Stimulated activated CD8-positive, alpha-beta memory T cell treated with anti-CD3 and anti-CD28 coated beads, Interleukin-4, amount 100 ng/mL, for 48 hours (primary cell): ENCODE results near the gene SMTNL2.

Experiments
- DNase-seq: peaks from one replicate; pipeline ENCODE4 v3.0.0-alpha.2; 2020

Gene SMTNL2

DNA sequence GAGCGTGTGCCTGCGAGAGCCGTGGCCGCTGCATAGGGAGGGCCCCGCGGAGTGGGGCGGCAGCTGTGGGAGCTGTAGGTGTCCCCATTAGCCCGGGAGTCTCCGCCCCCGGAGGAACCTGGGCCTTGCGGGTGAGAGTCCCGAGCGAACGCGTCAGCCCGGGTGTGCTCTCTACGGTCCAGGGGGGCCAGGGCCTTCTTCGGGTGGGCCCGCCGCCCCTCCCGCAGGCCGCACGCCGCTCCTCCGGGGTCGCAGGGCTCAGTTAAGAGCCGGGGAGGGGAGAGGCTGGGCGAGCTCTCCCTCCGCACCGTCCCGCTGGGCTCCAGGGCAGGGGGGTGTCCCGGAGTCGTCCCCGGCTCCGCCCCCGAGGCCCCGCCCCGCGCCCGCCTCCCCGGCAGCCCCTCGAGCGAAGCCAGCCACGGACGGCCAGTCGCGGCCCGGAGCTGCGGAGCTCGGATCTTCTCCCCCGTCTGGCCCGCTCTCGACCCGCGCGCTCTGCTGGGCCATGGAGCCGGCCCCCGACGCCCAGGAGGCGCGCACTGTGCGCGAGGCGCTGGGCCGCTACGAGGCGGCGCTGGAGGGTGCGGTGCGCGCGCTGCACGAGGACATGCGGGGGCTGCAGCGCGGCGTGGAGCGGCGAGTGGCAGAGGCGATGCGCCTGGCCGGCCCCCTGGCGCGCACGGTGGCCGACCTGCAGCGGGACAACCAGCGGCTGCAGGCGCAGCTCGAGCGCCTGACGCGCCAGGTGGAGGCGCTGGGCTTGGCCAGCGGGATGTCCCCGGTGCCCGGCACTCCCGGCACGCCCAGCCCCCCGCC, at the start of gene SMTNL2:
Gene SMTNL2, plus strand, starts transcription at position 429 of the 816 bp plus-strand sequence. Its CDS starts 77 bp downstream, at position 506.
- peak; percentile 40 for DNase-seq

DNA sequence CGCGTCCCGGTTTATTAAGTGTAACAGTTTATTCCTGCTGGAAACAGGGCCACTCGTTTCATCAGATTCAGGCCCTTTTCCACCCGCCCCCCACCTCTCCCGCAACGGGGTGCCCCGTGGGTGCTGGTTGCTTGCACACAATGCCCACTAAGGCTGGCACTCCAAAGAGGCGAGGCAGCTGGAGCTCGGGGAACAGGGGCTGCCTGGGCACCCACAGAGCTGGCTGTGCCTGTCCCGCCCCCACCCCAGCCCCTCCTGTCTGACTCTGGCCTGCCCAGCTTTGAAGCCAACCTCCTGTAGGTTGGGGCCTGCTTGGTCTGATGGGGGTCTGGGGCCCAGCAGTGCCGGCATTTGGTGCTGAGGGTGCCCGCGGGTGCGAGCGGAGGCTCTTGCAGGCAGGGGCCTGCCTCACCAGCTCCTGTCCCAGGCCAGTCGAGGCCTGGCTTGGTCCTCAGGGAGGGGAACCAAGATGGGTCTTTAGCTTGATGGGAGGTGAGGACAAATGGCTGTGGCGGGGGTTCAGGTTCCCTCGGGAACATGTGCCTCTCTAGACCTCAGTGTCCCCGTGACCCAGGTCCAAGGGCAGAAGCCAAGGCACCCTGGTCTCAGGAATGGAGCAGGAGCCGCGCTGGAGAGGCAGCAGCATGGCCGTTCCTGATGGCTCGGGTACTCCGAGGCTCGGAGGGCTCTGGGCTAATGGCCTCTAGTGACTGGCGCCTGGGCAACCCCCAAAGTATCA, 49.2 kb upstream of the SMTNL2 start:
- peak; percentile 36 for DNase-seq

DNA sequence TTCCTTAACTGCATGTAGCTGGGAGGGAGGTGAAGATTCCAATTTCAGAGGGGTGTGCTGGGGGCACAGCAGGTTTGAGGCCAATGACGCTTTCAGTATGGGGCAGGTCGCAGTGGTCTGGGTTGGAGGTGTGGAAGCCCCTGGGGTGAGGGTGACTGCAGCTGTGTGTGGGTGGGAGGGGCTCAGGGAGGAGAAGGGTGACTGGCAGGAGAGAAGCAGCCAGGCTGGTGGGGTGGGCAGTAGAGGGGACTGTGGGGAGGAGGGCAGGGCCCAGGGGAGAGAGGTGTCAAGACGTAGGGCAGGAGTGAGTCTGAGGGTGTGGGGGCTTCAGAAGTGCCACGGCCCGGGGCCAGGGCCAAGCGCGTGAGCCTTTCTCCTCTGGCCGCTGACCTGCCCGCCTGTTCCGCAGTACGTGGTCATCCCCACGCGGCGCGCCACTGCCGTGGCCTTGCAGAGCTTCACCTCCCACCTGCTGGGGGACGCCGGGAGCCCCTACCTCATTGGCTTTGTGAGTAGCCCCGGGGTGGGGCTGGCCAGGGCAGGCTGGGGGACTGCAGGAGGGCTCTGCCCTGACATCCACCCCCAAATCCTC, 48.6 kb upstream of the SMTNL2 start:
- DNase-seq, result no peak

DNA sequence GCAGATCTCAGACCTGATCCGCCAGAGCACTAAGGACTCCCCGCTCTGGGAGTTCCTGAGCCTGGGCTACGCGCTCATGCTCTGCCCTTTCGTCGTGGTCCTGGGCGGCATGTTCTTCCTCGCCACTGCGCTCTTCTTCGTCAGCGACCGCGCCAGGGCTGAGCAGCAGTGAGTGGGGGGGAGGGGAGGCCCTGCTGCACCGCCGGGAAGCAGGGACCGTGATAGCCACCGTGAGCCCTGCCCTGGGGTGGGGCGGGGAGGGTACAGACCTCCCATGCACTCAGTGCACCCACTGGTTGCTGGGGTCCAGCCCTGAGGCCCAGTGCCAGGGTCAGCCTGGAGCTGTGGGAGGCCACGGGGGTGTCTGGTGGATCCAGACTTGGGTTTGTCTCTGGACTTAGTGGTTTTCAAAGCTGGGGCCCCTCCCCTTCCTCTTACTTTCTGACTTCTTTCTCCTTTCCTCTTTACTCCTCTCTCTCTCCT, 48.0 kb upstream of the SMTNL2 start:
- no peak for DNase-seq

DNA sequence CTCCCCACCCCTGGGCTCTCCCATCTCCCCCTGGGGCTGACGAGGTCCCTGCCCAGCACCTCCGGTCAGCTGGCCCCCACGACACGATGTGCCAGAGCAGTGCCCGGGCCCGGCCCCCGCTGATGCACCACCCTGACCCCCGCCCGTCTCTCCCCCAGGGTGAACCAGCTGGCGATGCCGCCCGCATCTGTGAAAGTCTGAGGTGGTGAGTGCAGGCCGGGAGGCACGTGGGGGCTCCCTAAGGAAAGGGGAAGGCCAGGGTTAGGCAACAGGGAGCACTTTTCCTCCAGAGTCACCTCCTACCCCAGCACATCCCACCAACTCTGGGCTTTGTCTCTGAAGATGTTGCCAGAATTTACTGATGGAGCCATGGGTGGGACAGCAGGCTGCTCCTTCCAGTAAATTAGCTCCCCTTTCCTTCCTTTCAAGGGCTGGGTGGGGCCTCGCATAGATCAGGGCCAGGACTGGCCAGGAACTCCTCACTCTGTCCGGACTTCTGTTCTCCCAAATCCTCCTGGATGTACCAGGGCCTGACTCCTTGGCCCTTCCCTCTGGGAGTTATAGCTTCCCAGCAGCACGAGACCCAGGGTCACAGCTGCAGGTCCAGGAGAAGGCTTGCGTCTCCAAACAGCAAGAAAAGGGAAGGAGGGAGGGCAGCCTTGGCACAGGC, 47.5 kb upstream of the SMTNL2 start:
- no peak for DNase-seq

DNA sequence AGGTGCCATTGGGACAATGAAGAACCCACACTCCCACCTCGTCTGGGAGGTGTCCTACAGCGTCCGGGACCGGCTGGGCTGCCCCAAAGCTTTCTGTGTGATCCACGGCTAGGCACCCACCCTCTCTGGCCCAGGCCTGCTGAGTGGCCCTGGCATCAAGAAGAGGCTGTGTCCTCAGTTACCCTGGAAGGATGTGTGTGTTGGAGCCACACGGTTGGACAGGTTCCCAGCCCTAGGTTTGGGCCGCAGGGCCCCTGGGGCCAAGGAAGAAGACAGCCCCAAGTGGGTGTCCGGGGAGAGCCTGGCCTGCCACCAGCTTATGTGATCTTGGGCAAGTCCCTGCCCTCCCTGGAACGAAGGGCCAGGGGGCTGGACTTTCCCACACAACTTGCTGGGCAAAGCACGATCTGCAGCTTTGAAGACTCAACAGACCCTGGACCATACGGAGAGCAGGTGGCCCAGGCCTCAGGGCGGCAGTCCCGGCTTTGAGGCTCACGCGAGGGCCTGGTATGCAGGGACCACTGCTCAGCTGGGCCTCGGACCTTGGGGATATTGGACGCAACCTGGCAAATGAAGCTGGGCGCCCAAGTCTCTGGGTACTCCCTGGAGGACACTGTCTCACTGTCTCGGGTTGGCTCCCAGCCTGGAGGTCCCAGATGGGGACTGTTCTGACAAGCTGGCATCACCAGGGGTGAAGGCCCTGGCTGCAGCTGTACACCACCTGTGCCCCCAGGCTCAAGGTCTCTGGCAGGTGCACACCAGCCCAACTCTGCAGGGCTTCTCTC, 46.7 kb upstream of the SMTNL2 start:
- no peak for DNase-seq

DNA sequence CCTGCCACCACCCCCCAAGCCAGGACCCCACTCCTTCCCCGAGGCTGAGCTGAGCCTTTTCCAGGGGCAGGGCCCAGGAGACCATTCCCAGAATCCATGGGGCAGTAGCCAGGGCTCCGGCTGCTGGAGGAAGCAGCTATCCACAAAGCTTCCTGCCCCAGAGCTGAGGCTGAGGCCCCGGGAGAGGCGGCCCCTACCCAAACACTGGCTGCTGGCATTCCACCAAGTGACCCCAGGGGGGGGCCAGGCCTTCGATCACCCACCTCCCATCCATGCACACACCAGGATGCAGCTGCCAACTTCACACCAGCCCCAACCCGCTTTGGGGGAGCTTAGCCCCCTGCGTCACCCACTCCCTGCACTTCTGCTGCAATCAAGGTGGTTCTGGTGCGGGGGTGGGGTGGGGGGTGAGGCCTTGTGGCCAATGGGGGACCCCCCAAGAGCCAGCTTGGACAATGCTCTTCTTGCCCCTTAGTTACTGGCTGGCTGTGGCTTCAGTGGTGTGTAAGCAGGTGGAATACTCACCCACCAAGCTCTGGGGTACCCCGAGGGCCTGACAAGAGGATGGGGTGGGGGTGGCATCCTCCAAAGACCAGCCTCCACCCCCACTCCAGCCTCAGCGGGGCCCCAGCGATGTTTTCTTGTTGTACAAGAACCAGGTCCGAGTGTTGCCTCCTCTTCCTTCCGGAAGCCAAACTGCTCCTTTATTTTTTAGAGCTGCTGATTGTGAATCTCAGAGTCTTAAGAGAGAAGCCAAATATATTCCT, 45.9 kb upstream of the SMTNL2 start:
- DNase-seq, result no peak

DNA sequence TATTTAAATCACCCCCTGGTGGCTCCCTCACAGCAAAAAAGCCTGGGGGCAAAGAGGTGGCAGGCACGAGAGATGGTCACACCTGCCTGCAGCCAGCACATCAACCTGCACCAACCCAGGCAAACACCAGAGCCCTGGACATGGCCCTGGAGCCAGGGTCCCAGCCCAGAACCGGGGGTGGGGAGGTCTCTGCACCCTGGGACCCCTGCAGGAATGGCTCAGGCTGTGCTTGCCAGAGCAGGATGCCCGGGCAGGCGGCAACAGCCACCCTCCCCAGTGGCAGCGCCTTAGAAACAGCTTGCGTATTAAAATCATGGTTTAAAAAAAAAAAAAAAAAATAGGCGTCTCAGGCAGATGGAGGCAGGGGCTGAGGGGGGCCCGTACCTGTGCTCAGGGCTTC, 45.3 kb upstream of the SMTNL2 start:
- no peak for DNase-seq

DNA sequence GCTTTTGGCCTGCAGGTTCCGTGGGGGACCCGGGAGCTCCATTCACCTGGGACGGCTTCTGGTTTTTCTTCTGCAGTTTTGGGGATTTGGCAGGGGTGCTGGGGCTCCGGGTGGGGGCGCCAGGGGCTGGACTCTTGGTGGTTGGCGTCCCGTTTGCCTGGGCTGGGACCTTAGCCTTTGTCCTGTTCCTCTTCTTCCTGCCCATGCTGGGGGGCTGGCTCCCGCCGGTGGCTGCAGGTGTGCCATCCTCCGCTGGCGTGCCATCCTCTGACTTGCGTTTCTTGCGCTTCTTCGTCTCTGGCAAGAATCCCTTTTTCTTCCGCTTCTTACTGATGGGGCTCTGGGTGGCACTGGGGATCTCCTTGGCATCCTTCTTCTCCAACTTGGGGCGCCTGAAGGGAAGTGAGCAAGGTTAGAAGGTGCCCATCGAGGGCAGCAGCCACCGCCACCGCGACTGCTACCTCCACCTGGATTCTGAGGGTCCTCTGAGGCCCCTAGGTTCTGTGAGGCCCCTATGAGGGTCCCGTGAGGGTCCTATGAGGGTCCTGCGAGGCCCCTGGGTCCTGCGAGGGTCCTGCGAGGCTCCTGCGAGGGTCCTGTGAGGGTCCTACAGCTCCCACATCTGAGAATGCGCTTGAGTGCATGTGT, 44.6 kb upstream of the SMTNL2 start:
- no peak for DNase-seq

DNA sequence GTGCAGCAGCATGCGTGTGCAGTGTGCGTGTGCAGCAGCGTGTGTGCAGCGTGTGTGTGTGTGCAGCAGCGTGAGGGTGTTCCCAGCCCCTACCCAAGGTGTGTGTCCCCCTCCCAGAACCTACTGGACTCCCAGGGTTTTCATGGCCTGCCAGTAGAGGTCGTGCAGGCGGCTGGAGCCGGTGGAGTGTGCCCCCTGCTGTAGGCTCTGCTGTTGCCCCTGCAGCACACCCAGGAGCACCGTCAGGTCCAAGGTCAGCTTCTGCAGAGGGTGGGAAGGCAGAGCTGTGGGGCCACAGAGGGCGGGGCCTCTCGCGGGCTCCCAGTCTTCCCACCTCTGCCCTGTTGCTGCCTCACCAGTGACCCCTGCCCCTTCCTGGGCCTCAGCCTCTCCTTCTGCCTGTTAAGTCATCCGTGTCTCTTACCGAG, 44.1 kb upstream of the SMTNL2 start:
- DNase-seq, result no peak

DNA sequence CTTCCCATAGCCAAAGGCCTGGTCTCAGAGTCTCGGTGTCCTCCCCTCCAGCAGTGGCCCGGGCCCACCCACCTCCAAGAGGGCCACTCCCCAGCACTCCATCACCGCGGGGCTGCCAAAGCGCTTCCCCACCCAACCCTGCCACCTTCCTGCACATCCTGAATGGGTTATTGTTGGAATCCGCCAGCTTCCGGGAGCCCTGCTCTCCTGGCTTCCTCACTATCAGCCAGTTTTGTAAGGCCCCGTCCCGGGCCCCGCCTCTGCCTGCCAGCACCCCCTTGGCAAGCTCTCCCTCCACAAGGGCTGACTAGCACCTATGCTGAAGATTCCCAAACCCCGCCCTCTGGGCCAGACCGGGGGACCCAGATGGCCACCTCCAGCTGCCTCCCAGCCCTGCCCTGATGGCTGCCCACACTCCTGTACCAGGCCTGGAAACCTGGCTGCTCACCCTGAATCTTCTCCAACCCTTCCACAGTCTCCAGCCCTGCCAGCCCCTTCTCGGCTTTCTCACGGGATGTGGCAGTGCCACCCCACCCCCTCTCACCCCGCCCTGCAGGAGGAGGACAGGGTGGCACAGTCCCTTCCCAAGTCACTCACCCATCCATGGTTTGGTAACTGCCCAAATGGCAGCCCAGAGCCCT, 43.5 kb upstream of the SMTNL2 start:
- no peak for DNase-seq

DNA sequence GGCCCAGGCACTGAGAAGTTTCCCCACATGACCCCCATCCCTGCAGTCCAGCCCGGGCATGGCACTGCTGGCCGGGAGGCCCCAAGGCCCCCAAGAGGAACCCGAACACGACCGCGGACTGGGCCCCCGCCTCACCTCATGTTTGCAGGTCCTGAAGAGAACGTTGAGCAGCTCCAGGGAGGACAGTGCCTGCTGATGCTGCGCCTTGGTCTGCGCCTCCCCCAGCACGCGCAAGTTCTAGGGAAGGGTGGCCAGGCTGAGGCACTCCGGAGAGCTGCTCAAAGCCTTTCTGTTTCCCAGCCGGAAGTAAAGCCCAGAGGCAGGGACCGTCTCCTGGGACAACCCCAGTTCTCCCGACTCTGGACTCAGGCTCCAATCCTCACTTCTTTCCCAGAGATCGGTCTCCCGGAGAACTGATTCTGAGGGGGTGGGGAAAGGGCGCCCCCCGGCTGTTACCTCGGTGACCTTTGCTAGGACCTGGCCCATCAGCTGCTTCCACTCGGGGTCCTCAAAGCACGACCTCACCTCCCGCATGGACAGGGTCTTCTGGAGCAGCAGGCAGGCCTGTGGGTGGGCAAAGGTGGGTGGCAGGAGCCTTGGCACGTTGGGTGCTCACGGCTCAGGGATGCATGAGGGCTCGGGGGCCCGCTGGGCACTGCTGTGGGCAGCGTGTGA, 42.9 kb upstream of the SMTNL2 start:
- no peak for DNase-seq

DNA sequence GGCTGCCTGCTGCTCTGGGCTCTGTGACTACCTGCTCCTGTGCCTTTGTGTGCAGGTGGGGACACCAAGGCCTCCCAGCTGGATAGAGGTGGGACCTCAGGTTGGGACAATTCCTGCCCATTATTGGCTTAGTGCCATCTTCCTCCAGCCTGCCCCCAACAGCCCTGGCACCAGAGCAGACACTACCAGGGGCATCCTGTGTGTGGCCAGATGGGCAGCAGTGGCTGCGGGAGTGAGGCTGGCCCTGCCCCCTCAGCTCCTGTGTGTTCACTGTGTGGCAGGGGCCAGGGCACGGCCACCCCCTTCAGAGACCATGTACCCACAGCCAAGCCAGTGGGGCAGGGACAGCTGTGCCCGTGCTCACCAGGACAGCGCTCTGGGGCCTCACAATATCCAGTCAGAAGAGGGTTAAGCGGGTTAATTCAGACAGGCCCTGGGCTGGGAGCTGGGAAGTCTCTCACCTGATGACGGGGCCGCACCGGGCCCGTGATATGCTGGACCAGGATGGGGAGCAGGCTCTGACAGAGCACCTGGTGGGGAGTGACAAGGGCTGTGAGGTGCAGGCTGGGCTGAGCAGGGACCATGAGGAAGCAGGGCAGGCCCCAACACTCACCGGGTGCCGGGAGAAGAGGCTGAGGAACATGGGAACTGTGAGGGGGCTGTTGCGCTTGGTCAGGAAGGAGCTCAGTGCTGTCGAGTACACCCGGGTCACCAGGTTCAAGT, 42.2 kb upstream of the SMTNL2 start:
- no peak for DNase-seq

DNA sequence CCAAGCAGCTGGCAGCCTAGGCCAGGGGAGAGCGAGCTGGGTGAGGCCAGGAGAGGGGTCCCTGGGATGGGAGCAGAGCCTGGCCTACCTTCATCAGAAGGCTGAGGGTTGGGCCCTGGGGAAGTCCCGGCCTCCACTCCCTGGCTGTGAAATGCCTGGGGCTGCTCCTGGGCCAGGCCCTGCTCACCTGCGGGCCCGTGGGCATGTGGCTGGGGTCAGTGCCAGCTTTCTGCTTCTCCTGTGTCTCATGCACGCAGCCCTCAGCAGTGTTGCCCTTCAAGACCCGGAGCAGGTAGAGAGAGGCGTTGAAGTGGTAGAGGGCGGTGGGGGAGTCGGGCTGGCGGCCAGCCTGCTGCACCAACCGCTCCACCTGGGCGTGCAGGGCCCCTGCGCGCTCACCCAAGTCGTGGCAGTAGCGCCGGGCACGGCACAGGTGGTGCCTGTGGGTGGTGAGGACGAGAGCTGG, 41.6 kb upstream of the SMTNL2 start:
- DNase-seq, result no peak

DNA sequence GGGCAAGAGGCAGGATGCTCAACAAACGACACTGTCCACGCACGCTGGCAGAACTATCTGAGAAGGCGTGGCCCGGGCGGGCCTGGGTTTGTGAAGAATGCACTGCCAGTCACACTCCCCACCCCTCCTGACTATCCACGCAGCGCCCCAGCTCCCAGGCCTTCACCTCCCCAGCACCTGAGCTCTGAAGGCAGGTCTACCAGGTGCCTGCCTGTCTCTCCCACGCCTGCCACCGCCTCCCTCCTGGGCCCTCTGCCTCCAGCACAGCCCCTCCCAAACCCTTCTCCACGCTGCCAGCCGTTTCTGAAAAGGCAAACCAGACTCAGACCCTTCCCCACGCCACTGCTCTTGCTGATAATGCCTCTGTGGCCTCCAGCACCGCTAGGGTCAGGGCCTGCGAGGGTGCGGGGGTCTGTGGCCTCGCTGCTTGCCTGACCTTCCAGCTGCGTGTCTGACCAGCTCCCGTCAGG, 40.7 kb upstream of the SMTNL2 start:
- DNase-seq, result no peak

DNA sequence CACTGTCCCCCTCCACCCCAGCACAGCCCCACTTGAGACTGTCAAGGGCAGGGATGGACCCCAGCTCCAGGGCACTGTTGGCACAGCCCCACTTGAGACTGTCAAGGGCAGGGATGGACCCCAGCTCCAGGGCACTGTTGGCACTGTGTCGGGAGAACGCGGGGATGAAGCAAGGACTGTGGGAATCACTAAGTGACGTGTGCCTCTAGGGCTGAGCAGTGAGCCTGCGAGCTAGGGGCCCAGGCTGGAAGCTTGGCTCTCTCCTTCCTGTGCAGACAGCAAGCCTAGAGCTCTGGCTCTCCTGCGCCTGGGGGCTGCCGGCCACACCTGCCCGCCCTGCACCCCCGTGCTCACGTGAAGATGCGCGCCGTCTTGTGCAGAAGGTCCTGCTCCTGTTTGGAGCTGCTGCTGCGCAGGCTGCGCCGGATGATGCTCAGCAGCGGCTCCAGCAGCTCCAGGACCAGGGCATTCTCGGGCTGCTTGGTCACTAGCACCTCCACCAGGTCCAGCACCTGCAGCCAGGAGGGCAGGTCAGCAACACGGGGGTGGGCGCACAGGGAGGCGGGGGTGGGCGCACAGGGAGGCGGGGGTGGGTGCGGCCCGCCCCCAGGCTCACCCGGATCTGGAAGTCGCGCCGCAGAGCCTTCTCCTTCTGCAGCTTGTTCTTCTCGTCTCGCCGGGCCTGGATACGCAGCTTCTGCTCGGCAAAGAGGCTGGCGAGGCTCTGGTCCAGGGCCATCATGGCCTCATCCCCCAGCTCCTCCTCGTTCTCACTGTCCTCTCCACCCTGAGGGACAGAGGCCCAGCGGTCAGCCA, 40.0 kb upstream of the SMTNL2 start:
- no peak for DNase-seq

DNA sequence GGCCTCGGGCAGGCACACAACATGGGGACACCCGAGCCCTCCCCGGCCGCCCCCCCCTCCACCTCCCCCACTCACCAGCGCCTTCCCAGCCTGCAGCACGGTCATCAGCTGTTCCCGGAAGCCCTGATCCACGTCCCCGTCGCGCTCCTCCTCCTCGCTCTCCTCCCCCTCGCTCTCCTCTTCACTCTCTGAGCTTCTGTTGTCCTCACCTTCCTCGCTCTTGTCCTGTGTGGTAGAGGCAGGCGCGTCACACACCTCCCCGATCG, 39.4 kb upstream of the SMTNL2 start:
- DNase-seq, result no peak

DNA sequence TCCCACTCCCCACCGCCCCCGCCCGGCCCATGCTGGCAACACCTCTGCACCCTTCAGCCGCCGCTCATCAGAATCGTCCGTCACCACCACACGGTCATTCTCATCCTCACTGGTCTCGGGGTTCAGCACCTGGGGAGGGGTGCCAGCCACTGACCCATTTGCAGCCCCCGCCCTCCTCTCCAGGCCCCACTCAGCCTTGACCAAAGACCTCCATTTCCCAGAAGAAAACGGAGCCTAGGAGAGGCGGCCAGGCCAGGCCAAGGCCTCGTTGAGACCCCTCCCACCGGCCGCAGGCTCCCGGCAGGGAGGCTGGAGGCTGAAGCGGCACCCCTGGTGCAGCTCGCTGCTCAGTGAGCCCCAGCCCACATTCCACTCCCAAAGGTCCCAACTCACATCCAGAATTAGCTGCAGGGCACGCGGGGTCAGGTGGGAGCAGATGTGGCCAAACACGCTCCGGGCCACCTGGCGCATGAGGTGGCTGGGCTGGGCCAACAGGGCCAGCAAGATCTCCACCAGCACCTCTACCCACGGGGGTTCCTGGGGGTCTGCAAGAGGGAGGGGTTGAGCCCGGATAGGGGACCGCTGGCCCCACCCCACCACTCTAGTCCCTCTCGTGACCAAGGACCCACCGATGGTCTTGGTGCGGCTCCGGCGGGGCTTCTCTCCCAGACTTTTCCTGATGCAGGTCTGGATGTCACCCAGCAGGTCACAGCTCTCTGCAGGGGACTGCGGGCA, 38.9 kb upstream of the SMTNL2 start:
- DNase-seq, result no peak
